PC-3 (cell line): ENCODE results near the gene DROSHA. TPM values are rescaled to one million over a fixed set of nuclear protein-coding genes. Genes with fewer than 3 reads are reported as not detected.

Experiments used
- ATAC-seq: fragments of 200-7000 bp; cut with Tn5 transposase; 2 replicates; pipeline ENCODE4 v1.9.1; 2020; ENCODE audit warnings: mild to moderate bottlenecking, moderate library complexity
- BruUV-seq: library from RNA; stranded (reverse); fragments of 400-500 nt; replicated peaks from 2 replicates; lab custom pipeline; 2021; lab: Mats Ljungman, UMichigan
- CTCF ChIA-PET: fragments of 300-600 bp; sonication (Branson Sonifier 250); formaldehyde crosslinking; loops from one replicate; lab custom pipeline; 2022; ENCODE audit warnings: antibody characterized with exemption; lab: Charles Lee
- POLR2A ChIA-PET: fragments of 300-600 bp; sonication (Branson Sonifier 250); formaldehyde crosslinking; loops from one replicate; lab custom pipeline; 2022; ENCODE audit warnings: antibody characterized with exemption; ENCODE audit not compliant: unreplicated experiment; lab: Charles Lee
- DNase-seq: peaks from one replicate; pipeline ENCODE4 v3.0.0-alpha.2; 2015
- H2AFZ ChIP-seq: fragments of 300-600 bp; sonication (generic); 2 replicates; pipeline ENCODE4 v1.6.0; 2016; ENCODE audit warnings: antibody characterized with exemption, low read length
- H3F3A ChIP-seq: fragments of 300-600 bp; sonication (generic); one replicate; pipeline ENCODE4 v1.6.0; 2017; ENCODE audit warnings: antibody characterized with exemption, low read length, control low read depth, mild to moderate bottlenecking; ENCODE audit not compliant: unreplicated experiment
- H3K27ac ChIP-seq: fragments of 300-600 bp; sonication (generic); 2 replicates; pipeline ENCODE4 v1.5.1; 2016; ENCODE audit warnings: mild to moderate bottlenecking, low read length
- H3K27me3 ChIP-seq: fragments of 300-600 bp; sonication (generic); 2 replicates; pipeline ENCODE4 v1.6.1; 2016; ENCODE audit warnings: low read length, mixed read lengths
- H3K36me3 ChIP-seq: fragments of 300-600 bp; sonication (generic); 2 replicates; pipeline ENCODE4 v1.6.1; 2016; ENCODE audit warnings: low read depth, mixed run types, low read length, mixed read lengths
- H3K4me1 ChIP-seq: fragments of 300-600 bp; sonication (generic); 2 replicates; pipeline ENCODE4 v1.5.1; 2016; ENCODE audit warnings: low read length; ENCODE audit not compliant: insufficient read depth
- H3K4me2 ChIP-seq: fragments of 300-600 bp; sonication (generic); 2 replicates; pipeline ENCODE4 v1.6.0; 2016; ENCODE audit warnings: low read length
- H3K4me3 ChIP-seq: fragments of 300-600 bp; sonication (generic); 2 replicates; pipeline ENCODE4 v1.5.1; 2016; ENCODE audit warnings: mild to moderate bottlenecking, low read length, mixed read lengths
- H3K79me2 ChIP-seq: fragments of 300-600 bp; sonication (generic); 2 replicates; pipeline ENCODE4 v1.6.1; 2017; ENCODE audit warnings: low read length, mixed read lengths
- H3K9ac ChIP-seq: fragments of 300-600 bp; sonication (generic); 2 replicates; pipeline ENCODE4 v1.6.0; 2016; ENCODE audit warnings: mild to moderate bottlenecking, low read length
- H3K9me2 ChIP-seq: fragments of 300-600 bp; sonication (generic); replicated peaks from 2 replicates; pipeline ENCODE4 v1.6.1; 2016; ENCODE audit warnings: mixed run types, low read length, mixed read lengths
- H3K9me3 ChIP-seq: fragments of 300-600 bp; sonication (generic); 2 replicates; pipeline ENCODE4 v1.6.1; 2016; ENCODE audit warnings: low read length, mixed read lengths
- H4K20me1 ChIP-seq: fragments of 300-600 bp; sonication (generic); 2 replicates; pipeline ENCODE4 v1.6.1; 2016; ENCODE audit warnings: low read length, mixed read lengths
- CTCF ChIP-seq: fragments of 300-600 bp; sonication (generic); conservative IDR thresholded peaks from 2 replicates; pipeline ENCODE4 v1.5.1; 2017; ENCODE audit warnings: antibody characterized with exemption, low read depth, mild to moderate bottlenecking, low read length
- EZH2 ChIP-seq: fragments of 300-600 bp; sonication (generic); IDR thresholded peaks from one replicate; pipeline ENCODE4 v1.6.1; 2017; ENCODE audit warnings: antibody characterized with exemption, mild to moderate bottlenecking, low read length; ENCODE audit not compliant: unreplicated experiment
- EZH2phosphoT487 ChIP-seq: fragments of 300-600 bp; sonication (generic); IDR thresholded peaks from 2 replicates; pipeline ENCODE4 v1.6.1; 2018; ENCODE audit warnings: mild to moderate bottlenecking, antibody characterized with exemption, low read length, borderline replicate concordance
- intact Hi-C: fragments of 100-400 bp; cut with micrococcal nuclease; formaldehyde crosslinking; loops from 2 replicates; pipeline ENCODE4 v1.9.0; 2023
- total RNA-seq: library from RNA; depleted of rRNA; stranded (reverse); fragments of >200 nt; gene quantifications from 2 replicates; pipeline ENCODE4 v1.2.3, GENCODE V29; 2014

The DROSHA gene
- total RNA-seq, 1 experiment from 2014 or later: 60.7 TPM

DNA sequence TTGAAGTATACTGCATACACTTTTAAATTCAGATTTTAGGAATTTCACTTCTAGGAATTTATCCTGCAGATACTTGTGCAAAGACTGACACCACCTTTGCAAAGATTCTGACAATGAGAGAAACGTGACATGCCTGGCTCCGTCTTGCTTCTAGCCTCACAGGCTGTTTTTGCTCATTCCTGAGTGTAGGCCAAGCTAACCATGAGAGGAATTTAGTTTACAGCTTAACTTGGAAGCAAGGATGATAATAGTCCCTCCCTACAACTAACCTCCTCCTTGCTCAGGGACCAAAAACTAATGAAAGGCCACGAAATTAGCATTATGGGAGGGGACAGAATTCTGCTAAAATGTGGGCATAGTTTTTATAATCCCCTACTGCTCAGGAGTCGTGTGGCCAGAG lies 31.3 kb upstream of the DROSHA start:
- DNase-seq (no peak), ATAC-seq (no peak)
- no peak overlapping the region for H3K4me2 ChIP-seq
- TF ChIP-seq EZH2 (no peak), CTCF (no peak), EZH2phosphoT487 (no peak)
- intact Hi-C loops: no loop called here
- no TSS peak for BruUV-seq
- H3K36me3 ChIP-seq: no peaks in the 10 kb centered on the region
- POLR2A ChIA-PET: no interaction called here
- no peak overlapping the region for H3K27ac ChIP-seq
- H3K27me3 ChIP-seq: no peaks in the 10 kb centered on the region
- H3K9me3 ChIP-seq: no peaks in the 10 kb centered on the region
- no peaks in the 10 kb centered on the region for H3K79me2 ChIP-seq
- CTCF ChIA-PET: no interaction called here
- H3K9ac ChIP-seq: no peak overlapping the region
- no peaks in the 10 kb centered on the region for H4K20me1 ChIP-seq
- no peaks in the 10 kb centered on the region for H3F3A ChIP-seq
- H2AFZ ChIP-seq: no peak overlapping the region
- no peak overlapping the region for H3K4me3 ChIP-seq
- no peaks in the 10 kb centered on the region for H3K9me2 ChIP-seq
- H3K4me1 ChIP-seq: no peaks in the 10 kb centered on the region

GRCh38 chr5:31561946-31562345 lies 30.1 kb upstream of the DROSHA start:
- Histone ChIP-seq H3F3A (no peaks in the 10 kb centered on the region), H3K4me2 (no peak overlapping the region), H4K20me1 (no peaks in the 10 kb centered on the region), H3K4me1 (no peaks in the 10 kb centered on the region), H3K36me3 (no peaks in the 10 kb centered on the region), H2AFZ (no peak overlapping the region), H3K27me3 (no peaks in the 10 kb centered on the region), H3K9ac (no peak overlapping the region), H3K9me3 (no peaks in the 10 kb centered on the region), H3K79me2 (no peaks in the 10 kb centered on the region), H3K27ac (no peak overlapping the region), H3K4me3 (no peak overlapping the region), H3K9me2 (no peaks in the 10 kb centered on the region)
- ATAC-seq (no peak), DNase-seq (no peak)
- intact Hi-C loops: no loop called here
- ChIA-PET CTCF (no interaction called here), POLR2A (no interaction called here)
- no TSS peak for BruUV-seq
- TF ChIP-seq CTCF: no peak
- no peak for TF ChIP-seq EZH2
- TF ChIP-seq EZH2phosphoT487: no peak

DNA sequence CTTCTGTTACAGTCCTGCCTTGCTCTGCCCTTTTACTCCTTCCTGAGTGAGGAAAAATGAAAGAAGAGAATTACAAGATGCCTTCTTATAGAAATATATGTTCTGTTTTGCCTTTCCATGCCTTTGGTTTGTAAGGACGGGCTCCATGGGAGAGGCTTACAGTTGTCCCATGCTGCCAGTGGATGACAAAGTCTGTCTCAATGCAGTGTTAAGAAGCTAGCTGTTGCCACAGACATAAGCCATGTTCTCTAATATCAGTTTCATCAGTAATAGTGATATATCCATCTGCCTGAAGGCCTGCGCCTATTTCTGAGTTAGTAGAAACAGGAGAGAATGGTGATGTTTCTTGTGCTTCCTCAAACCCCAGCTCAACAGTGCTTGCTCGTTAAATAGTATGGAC lies 28.0 kb upstream of the DROSHA start:
- H3K36me3 ChIP-seq: no peaks in the 10 kb centered on the region
- BruUV-seq: no TSS peak
- TF ChIP-seq EZH2phosphoT487: no peak
- TF ChIP-seq CTCF: no peak
- TF ChIP-seq EZH2: no peak
- H3K4me3 ChIP-seq: no peak overlapping the region
- no peaks in the 10 kb centered on the region for H3K9me3 ChIP-seq
- H3K27ac ChIP-seq: no peak overlapping the region
- no peaks in the 10 kb centered on the region for H3K79me2 ChIP-seq
- H3K9me2 ChIP-seq: no peaks in the 10 kb centered on the region
- no peaks in the 10 kb centered on the region for H4K20me1 ChIP-seq
- H3K9ac ChIP-seq: no peak overlapping the region
- no peak overlapping the region for H3K4me2 ChIP-seq
- ATAC-seq (no peak), DNase-seq (no peak)
- intact Hi-C loops: no loop called here
- ChIA-PET POLR2A (no interaction called here), CTCF (no interaction called here)
- no peak overlapping the region for H2AFZ ChIP-seq
- no peaks in the 10 kb centered on the region for H3K27me3 ChIP-seq
- peaks cover under 1% of the 10 kb centered on the region; the same call in 1 of the 2 replicates for H3K4me1 ChIP-seq
- no peaks in the 10 kb centered on the region for H3F3A ChIP-seq
